Upper lobe of left lung (tissue), 6 donors: ENCODE results near the gene KCNQ2. TPM values are rescaled to one million over a fixed set of nuclear protein-coding genes. Genes with fewer than 3 reads are reported as not detected.

Source experiments
- ATAC-seq, 2 donors: fragments of 200-7000 bp; cut with Tn5 transposase; one replicate each; pipeline ENCODE4 v1.9.1; 2022; ENCODE audit warnings: mild to moderate bottlenecking in 2 of 2, moderate library complexity in 2 of 2; ENCODE audit not compliant: low FRiP score in 2 of 2
- DNase-seq, 2 donors: peaks; one replicate each; pipeline ENCODE4 v3.0.0-alpha.2; 2019 to 2020
- H3K27ac ChIP-seq, 4 donors: fragments of 200-600 bp; sonication (generic); one replicate each; pipeline ENCODE4 v1.5.1; 2016 to 2019
- H3K27me3 ChIP-seq, 4 donors: fragments of 200-600 bp; sonication (generic); one replicate each; pipeline ENCODE4 v1.5.1; 2017 to 2019
- H3K36me3 ChIP-seq, 4 donors: fragments of 200-600 bp; sonication (generic); one replicate each; pipeline ENCODE4 v1.5.1; 2016 to 2019
- H3K4me1 ChIP-seq, 4 donors: fragments of 200-600 bp; sonication (generic); one replicate each; pipeline ENCODE4 v1.5.1; 2018 to 2019
- H3K4me3 ChIP-seq, 4 donors: fragments of 200-600 bp; sonication (generic); one replicate each; pipeline ENCODE4 v1.5.1; 2017 to 2019; ENCODE audit warnings: mild to moderate bottlenecking in 2 of 4, moderate library complexity in 1 of 4
- H3K9me3 ChIP-seq, 4 donors: fragments of 200-600 bp; sonication (generic); one replicate each; pipeline ENCODE4 v1.5.1; 2018 to 2019
- EP300 ChIP-seq, 4 donors: sonication (generic); formaldehyde crosslinking; IDR thresholded peaks; one replicate each; pipeline ENCODE4 v1.5.1; 2017; ENCODE audit warnings: antibody characterized with exemption in 4 of 4, control low read depth in 2 of 4
- POLR2A ChIP-seq, 4 donors: fragments of 450-650 bp; IDR thresholded peaks; one replicate each; pipeline ENCODE4 v1.5.1; 2016 to 2017; ENCODE audit warnings: antibody characterized with exemption in 4 of 4, mild to moderate bottlenecking in 2 of 4
- POLR2AphosphoS5 ChIP-seq, 2 donors: sonication (generic); formaldehyde crosslinking; IDR thresholded peaks; one replicate each; pipeline ENCODE4 v1.5.1; 2017; ENCODE audit warnings: antibody characterized with exemption in 2 of 2
- WGBS, 2 donors: methylation state at CpG; one replicate each; pipeline ENCODE4 v1.1.5; 2017 to 2018; 5-methylcytosine and 5-hydroxymethylcytosine counted together
- total RNA-seq, 6 donors: library from RNA; depleted of rRNA in 4 of 6; stranded (reverse); fragments of >200 nt in 4 of 6; gene quantifications; one replicate each; pipeline versions ENCODE4 v1.1.0 to v1.2.1, GENCODE V29; 2016 to 2021
- TF ChIP-seq, protein P1 (sequence below), 6 experiments: fragments of 450-650 bp in 4 of 6; fragments of 200-600 bp in 2 of 6; sonication (generic) in 2 of 6; IDR thresholded peaks; one replicate each; pipeline ENCODE4 v1.5.1; 2016 to 2019; ENCODE audit warnings: antibody characterized with exemption in 6 of 6
- donor health status: DM: no; HTN: no; CAD: no; lungs with moderate emphysema.
- donor health status: DM: no; HTN: yes; CAD: no; lungs with severe emphysema.

Gene KCNQ2
- total RNA-seq, 6 donors from 2014 or later: 0.66 TPM; not detected in 5

DNA sequence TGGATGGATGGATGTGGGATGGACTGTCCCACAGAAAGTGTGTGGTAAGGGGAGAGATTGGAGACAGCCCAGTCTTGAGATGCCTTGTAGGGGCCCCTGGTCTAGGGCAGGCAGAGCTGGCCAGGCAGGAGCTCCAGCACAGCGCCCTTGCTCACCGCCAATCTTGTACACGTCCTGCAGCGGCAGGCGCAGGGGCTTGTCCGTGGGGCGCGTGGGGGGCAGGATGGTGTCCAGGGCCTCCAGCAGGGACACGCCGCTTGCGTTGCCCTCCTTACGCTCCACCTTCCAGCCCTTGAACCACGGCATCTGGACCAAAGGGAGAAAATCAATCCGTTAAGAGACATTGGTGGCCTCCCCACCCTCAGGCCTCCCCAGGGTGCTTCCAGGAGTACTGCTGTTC lies 20.5 kb upstream of the KCNQ2 start:
- no peak for ATAC-seq
- TF ChIP-seq POLR2AphosphoS5 (IDR thresholded peaks at IDR 0.05) (no peak), EP300 (IDR thresholded peaks at IDR 0.05) (no peak), POLR2A (IDR thresholded peaks at IDR 0.05) (no peak)
- TF ChIP-seq, protein P1, sequence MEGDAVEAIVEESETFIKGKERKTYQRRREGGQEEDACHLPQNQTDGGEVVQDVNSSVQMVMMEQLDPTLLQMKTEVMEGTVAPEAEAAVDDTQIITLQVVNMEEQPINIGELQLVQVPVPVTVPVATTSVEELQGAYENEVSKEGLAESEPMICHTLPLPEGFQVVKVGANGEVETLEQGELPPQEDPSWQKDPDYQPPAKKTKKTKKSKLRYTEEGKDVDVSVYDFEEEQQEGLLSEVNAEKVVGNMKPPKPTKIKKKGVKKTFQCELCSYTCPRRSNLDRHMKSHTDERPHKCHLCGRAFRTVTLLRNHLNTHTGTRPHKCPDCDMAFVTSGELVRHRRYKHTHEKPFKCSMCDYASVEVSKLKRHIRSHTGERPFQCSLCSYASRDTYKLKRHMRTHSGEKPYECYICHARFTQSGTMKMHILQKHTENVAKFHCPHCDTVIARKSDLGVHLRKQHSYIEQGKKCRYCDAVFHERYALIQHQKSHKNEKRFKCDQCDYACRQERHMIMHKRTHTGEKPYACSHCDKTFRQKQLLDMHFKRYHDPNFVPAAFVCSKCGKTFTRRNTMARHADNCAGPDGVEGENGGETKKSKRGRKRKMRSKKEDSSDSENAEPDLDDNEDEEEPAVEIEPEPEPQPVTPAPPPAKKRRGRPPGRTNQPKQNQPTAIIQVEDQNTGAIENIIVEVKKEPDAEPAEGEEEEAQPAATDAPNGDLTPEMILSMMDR (IDR thresholded peaks at IDR 0.05): no peak
- Histone ChIP-seq H3K9me3 (no peaks in the 10 kb centered on the region), H3K27ac (no peak overlapping the region), H3K4me3 (no peak overlapping the region), H3K27me3 (peaks cover 0 to 34% (median 18%) of the 10 kb centered on the region in 4 donors), H3K4me1 (peaks cover 10 to 28% (median 11%) of the 10 kb centered on the region in 4 donors), H3K36me3 (no peaks in the 10 kb centered on the region)
- DNase-seq: peak in 1 of 2 donors; percentile 70
- 92 to 96% methylated on average over 14 of the region's 14 CpGs for WGBS, 2 donors

DNA sequence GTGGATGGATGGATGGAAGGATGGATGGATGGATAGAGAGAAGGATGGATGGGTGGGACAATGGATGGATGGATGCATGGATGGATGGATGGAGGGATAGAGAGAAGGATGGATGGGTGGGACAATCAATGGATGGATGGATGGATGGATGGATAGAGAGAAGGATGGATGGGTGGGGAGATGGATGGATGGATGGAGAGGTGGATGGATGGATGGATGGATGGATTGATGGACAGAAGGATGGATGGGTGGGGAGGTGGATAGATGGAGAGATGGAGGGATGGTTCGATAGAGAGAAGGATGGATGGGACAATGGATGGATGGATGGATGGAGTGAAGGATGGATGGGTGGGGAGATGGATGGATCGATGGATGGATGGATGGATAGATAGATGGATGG lies 20.1 kb upstream of the KCNQ2 start:
- ATAC-seq (no peak), DNase-seq (no peak)
- TF ChIP-seq POLR2AphosphoS5 (IDR thresholded peaks at IDR 0.05) (no peak), POLR2A (IDR thresholded peaks at IDR 0.05) (no peak), EP300 (IDR thresholded peaks at IDR 0.05) (no peak)
- TF ChIP-seq, protein P1 (IDR thresholded peaks at IDR 0.05): no peak
- WGBS, 2 donors: 88 to 94% methylated on average over 2 of the region's 2 CpGs
- no peak overlapping the region for H3K4me3 ChIP-seq
- H3K36me3 ChIP-seq: no peaks in the 10 kb centered on the region
- H3K9me3 ChIP-seq: no peaks in the 10 kb centered on the region
- peaks cover 0 to 34% (median 20%) of the 10 kb centered on the region in 4 donors for H3K27me3 ChIP-seq
- no peak overlapping the region for H3K27ac ChIP-seq
- peaks cover 8 to 23% (median 10%) of the 10 kb centered on the region in 4 donors for H3K4me1 ChIP-seq

DNA sequence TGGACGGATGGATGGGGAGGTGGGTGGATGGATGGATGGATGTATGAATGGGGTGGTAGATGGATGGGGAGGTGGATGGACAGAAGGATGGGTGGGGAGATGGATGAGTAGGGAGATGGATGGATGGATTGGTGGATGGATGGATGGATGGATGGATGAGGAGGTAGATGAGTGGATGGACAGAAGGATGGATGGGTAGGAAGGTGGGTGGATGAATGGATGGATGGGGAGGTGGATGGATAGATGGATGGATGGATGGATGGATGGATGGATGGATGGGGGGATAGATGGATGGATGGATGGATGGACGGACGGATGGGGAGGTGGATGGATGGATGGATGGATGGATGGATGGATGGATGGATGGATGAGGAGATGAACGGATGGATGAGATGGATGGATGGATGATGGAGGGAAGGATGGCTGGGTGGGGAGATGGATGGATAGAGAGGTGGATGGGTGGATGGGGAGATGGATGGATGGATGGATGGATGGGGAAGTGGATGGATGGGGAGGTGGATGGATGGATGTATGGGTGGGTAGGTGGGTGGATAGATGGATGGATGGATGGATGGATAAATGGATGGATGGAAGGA lies 19.3 kb upstream of the KCNQ2 start:
- peaks cover 0 to 33% (median 18%) of the 10 kb centered on the region in 4 donors for H3K27me3 ChIP-seq

DNA sequence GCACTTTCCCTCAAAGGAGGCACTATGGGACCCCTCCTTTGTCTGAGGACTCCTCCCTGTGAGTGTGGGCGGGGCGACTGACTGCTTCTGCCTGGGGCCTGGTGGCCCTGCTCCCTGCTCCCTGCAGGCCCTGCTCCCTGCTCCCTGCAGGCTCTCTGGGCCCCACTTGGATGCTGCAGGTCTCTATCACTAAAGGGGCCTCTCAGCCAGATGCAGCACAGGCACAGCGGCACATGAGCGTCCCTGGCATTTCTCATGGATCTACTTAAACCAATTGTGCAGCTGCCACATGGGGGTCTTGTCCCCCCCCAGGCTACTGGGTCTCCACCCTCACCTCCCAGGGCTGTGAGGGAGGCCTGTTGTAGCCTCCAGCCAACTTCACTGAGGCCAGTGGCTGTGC lies 18.6 kb upstream of the KCNQ2 start:
- WGBS, 2 donors: 82 to 97% methylated on average over 4 of the region's 4 CpGs
- peaks cover 0 to 31% (median 18%) of the 10 kb centered on the region in 4 donors for H3K27me3 ChIP-seq
- no peak overlapping the region for H3K27ac ChIP-seq
- no peak for TF ChIP-seq POLR2AphosphoS5 (IDR thresholded peaks at IDR 0.05)
- no peak for TF ChIP-seq POLR2A (IDR thresholded peaks at IDR 0.05)
- TF ChIP-seq, protein P1 (IDR thresholded peaks at IDR 0.05): no peak
- TF ChIP-seq EP300 (IDR thresholded peaks at IDR 0.05): no peak
- no peaks in the 10 kb centered on the region for H3K36me3 ChIP-seq
- peaks cover 2 to 13% (median 4%) of the 10 kb centered on the region in 4 donors for H3K4me1 ChIP-seq
- DNase-seq: no peak
- no peaks in the 10 kb centered on the region for H3K9me3 ChIP-seq
- ATAC-seq: no peak
- H3K4me3 ChIP-seq: no peak overlapping the region

More for the DNA sequence above, 19.3 kb upstream of the KCNQ2 start:
- Histone ChIP-seq H3K9me3 (no peaks in the 10 kb centered on the region), H3K4me1 (peaks cover 8 to 20% (median 10%) of the 10 kb centered on the region in 4 donors), H3K36me3 (no peaks in the 10 kb centered on the region), H3K27ac (no peak overlapping the region), H3K4me3 (no peak overlapping the region)
- WGBS, 2 donors: 51 to 80% methylated on average over 4 of the region's 4 CpGs
- DNase-seq (no peak), ATAC-seq (no peak)
- TF ChIP-seq POLR2A (IDR thresholded peaks at IDR 0.05): no peak

DNA sequence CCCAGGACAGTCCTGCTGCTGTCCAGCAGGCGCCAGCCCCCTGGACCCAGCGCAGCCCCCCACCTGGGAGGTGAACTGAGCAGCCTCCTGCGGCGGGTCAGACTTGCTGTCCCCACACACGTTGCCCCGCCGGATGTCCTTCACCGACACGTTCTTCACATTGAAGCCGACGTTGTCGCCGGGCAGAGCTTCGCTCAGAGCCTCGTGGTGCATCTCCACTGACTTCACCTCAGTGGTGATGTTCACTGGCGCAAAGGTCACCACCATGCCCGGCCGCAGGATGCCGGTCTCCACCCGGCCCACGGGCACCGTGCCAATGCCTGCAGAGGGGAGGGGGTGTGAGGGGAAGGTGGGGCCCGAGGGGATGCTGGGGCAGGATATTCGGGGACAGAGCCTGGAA lies 18.0 kb upstream of the KCNQ2 start:
- Histone ChIP-seq H3K9me3 (no peaks in the 10 kb centered on the region), H3K4me1 (peaks cover 0 to 10% (median 1%) of the 10 kb centered on the region in 4 donors), H3K36me3 (no peaks in the 10 kb centered on the region), H3K27me3 (peaks cover 0 to 32% (median 18%) of the 10 kb centered on the region in 4 donors), H3K4me3 (no peak overlapping the region), H3K27ac (no peak overlapping the region)
- DNase-seq (peak in 1 of 2 donors; percentile 76), ATAC-seq (no peak)
- 18 to 68% methylated on average over 2 to 24 of the region's 24 CpGs for WGBS, 2 donors
- TF ChIP-seq POLR2A (IDR thresholded peaks at IDR 0.05) (no peak), EP300 (IDR thresholded peaks at IDR 0.05) (no peak), POLR2AphosphoS5 (IDR thresholded peaks at IDR 0.05) (no peak)
- TF ChIP-seq, protein P1 (IDR thresholded peaks at IDR 0.05): no peak
